AG04450 (cell line): ENCODE results near the gene TMSB10. TPM values are rescaled to one million over a fixed set of nuclear protein-coding genes. Genes with fewer than 3 reads are reported as not detected.

Experiments
- CTCF ChIA-PET: fragments of 300-600, 350-600 bp; formaldehyde crosslinking; extraction: SDS; loops from one replicate; lab custom pipeline; 2022; ENCODE audit warnings: antibody characterized with exemption, inconsistent platforms; lab: Charles Lee
- POLR2A ChIA-PET: fragments of 350-600 bp; formaldehyde crosslinking; extraction: SDS; loops from one replicate; lab custom pipeline; 2021; ENCODE audit warnings: antibody characterized with exemption, inconsistent platforms; lab: Yijun Ruan, JAX
- DNase-seq: peaks from one replicate; pipeline ENCODE4 v3.0.0-alpha.2; 2011; ENCODE audit warnings: low read depth, low spot score
- H3K27ac ChIP-seq: one replicate; pipeline ENCODE4 v1.5.1; 2012; ENCODE audit warnings: low read depth, low read length, control low read depth
- H3K27me3 ChIP-seq: one replicate; pipeline ENCODE4 v1.6.0; 2012; ENCODE audit warnings: low read length; ENCODE audit not compliant: control insufficient read depth, insufficient read depth
- H3K4me3 ChIP-seq: 2 replicates; pipeline ENCODE4 v1.5.1; 2011; ENCODE audit warnings: mild to moderate bottlenecking, low read depth, low read length, control low read depth
- H3K9me3 ChIP-seq: 2 replicates; pipeline ENCODE4 v1.5.1; 2012; ENCODE audit warnings: low read length; ENCODE audit not compliant: control insufficient read depth, insufficient read depth
- CTCF ChIP-seq: IDR thresholded peaks from 2 replicates; pipeline ENCODE4 v1.5.1; 2011; ENCODE audit warnings: low read depth, low read length, control low read depth, inconsistent platforms
- polyA plus RNA-seq: library from polyadenylated mRNA; depleted of rRNA; stranded (reverse); fragments of >200 nt; gene quantifications from 2 replicates; pipeline ENCODE4 v1.2.3, GENCODE V29; 2011; rRNA removed

Gene TMSB10
- polyA plus RNA-seq, 1 experiment: 5,651 TPM

DNA sequence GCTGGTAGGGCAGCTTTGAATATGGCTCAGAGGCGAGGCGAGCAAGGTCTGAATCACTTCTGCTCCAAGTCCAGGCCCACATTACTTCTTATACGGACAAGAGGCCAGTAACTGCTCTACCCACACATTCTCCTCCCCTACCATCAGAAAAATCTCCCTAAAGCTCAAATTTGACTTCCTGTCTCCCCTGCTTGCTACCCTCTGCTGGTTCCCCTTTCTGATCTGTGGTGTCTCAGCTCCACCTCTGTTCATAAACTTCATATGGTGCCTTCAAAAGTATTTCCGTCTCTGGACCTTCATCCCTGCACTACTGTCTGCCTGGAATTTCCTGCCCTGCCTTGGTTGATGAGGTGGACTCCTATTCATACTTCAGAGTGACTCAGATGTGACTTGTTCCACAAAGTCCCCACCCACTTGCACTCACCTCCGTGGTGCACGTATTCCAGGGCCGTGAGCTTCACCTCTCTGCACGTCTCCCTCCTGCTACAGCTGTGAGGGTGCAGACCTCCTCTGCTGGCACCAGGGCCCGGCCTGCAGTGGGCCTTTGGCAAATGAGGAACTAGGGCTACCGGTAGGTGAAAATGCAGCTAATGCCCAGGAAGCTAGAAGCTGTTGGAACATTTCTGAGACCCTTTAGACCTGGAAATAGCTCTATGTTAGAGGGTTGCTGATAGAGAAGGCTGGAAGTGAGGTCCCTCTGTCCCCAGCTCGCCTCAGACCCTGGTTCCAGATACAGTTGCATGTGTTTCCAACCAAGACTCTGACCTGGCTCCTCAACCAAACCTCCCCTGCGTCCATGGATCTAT lies 41.0 kb downstream of the TMSB10 start:
- ChIA-PET POLR2A (interaction anchor here (1.0 to 2.0 kb wide), 3 partner anchors 12 to 28 kb away, joined by 3 to 10 read pairs (median 6); partner anchors contain the start of gene KCMF1), CTCF (interaction anchor here (0.6 to 3.8 kb wide), 6 partner anchors 11 to 453 kb away, joined by 3 to 28 read pairs (median 4); no protein-coding TSS in a partner anchor)

DNA sequence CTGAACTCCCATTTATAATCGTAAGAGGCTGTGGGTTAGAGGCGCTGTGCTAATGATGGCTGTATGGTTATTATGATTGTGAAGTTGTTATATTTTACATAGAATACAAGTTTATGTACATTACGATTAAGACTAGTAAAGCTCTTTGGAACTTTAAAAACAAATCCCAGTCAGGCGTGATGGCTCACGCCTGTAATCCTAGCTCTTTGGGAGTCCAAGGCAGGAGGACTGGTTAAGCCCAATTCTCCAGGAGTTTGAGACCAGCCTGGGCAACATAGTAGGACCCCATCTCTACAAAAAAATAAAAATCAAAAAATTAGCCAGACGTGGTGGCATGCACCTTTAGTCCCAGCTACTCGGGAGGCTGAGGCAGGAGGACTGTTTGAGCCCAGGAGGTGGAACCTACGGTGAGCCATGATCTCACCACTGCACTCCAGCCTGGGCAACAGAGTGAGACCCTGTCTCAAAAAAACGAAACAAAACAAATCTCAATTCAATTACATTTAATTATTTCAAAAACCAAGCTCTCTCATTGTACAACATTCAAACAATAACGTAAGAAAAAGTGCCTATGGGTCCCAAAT lies 41.6 kb downstream of the TMSB10 start:
- Histone ChIP-seq H3K9me3 (no peaks in the 10 kb centered on the region), H3K4me3 (no peak overlapping the region), H3K27me3 (no peaks in the 10 kb centered on the region), H3K27ac (no peak overlapping the region)
- no peak for TF ChIP-seq CTCF
- no peak for DNase-seq
- ChIA-PET CTCF (interaction anchor here (1.0 to 3.8 kb wide), 3 partner anchors 21 to 338 kb away, joined by 4 to 28 read pairs (median 5); no protein-coding TSS in a partner anchor), POLR2A (interaction anchor here (1.0 to 2.0 kb wide), 3 partner anchors 11 to 28 kb away, joined by 3 to 10 read pairs (median 6); partner anchors contain the start of gene KCMF1)

More for the DNA sequence above, 41.0 kb downstream of the TMSB10 start:
- Histone ChIP-seq H3K27ac (peak overlapping the region; percentile 12), H3K4me3 (no peak overlapping the region), H3K27me3 (no peaks in the 10 kb centered on the region), H3K9me3 (no peaks in the 10 kb centered on the region)
- TF ChIP-seq CTCF: no peak
- no peak for DNase-seq

DNA sequence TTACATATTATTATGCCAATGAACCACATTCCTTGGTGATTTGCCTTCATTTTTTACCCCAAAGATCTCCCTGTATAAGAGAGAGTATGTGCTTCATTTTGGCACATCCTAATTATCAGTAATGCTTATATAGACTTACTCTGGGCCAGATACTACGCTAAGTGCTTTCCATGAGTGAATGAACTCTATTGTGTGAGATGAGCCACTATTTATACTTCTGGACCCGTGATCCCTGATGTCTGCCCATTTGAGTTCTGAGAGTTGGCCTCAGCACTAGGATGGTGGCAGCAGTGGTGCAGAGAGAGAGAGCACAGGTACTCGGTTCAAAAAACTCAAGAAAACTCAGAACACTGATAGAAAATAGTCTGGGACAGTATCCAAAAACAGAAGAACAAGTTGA lies 48.1 kb downstream of the TMSB10 start:
- Histone ChIP-seq H3K27me3 (no peaks in the 10 kb centered on the region), H3K4me3 (no peak overlapping the region), H3K27ac (no peak overlapping the region), H3K9me3 (no peaks in the 10 kb centered on the region)
- CTCF ChIA-PET: interaction anchor here (2.4 kb wide), 1 partner anchor 28 kb away, joined by 9 read pairs; no protein-coding TSS in a partner anchor
- POLR2A ChIA-PET: no interaction called here
- DNase-seq: no peak
- TF ChIP-seq CTCF: no peak

GRCh38 chr2:84954329-84954728 lies 48.9 kb downstream of the TMSB10 start:
- CTCF ChIA-PET: interaction anchor here (0.7 to 2.4 kb wide), 2 partner anchors 28 to 80 kb away, joined by 4 to 9 read pairs; no protein-coding TSS in a partner anchor
- TF ChIP-seq CTCF: no peak

More at GRCh38 chr2:84954329-84954728, 48.9 kb downstream of the TMSB10 start:
- Histone ChIP-seq H3K4me3 (no peak overlapping the region), H3K27me3 (no peaks in the 10 kb centered on the region), H3K27ac (no peak overlapping the region), H3K9me3 (no peaks in the 10 kb centered on the region)
- POLR2A ChIA-PET: no interaction called here
- DNase-seq: no peak

Other genes with a start within 250 kb of the TMSB10 start
- gene TRABD2A, start 24.6 kb upstream of the TMSB10 start, polyA plus RNA-seq: 30.2 and 32.8 TPM in 2 replicates
- gene KCMF1, start 65.5 kb downstream of the TMSB10 start, polyA plus RNA-seq: 90.9 and 121 TPM in 2 replicates
- 2.7 and 3.5 TPM in 2 replicates for gene TCF7L1, start 227.7 kb downstream of the TMSB10 start, polyA plus RNA-seq